Common myeloid progenitor, CD34-positive (primary cell): ENCODE measurements around the gene RACGAP1.

Experiments used
- CTCF ChIA-PET: fragments of 350-600 bp; sonication (Branson Sonifier 250); formaldehyde crosslinking; loops from one replicate; lab custom pipeline; 2021; ENCODE audit warnings: antibody characterized with exemption; lab: Charles Lee
- POLR2A ChIA-PET: fragments of 350-600 bp; sonication (Branson Sonifier 250); formaldehyde crosslinking; loops from one replicate; lab custom pipeline; 2021; ENCODE audit warnings: antibody characterized with exemption; lab: Charles Lee
- DNase-seq, 3 donors: peaks; one replicate each; pipeline versions ENCODE4 v3.0.0 to v3.0.0-alpha.2; 2013
- H3K27ac ChIP-seq, 2 experiments: 1 replicate in 1 of 2; 2 replicates in 1 of 2; pipeline ENCODE4 v1.7.0; 2013; ENCODE audit warnings: inconsistent platforms in 2 of 2, low read length in 2 of 2, mild to moderate bottlenecking in 2 of 2, low read depth in 1 of 2, moderate library complexity in 1 of 2; ENCODE audit not compliant: severe bottlenecking in 2 of 2, insufficient read depth in 1 of 2, poor library complexity in 1 of 2
- H3K27me3 ChIP-seq, 5 experiments: replicated peaks in 2 of 5; 1 replicate in 3 of 5; 2 replicates in 2 of 5; pipeline versions ENCODE4 v1.6.1 to v1.7.0; 2013; ENCODE audit warnings: low read length in 4 of 5, mild to moderate bottlenecking in 2 of 5, moderate library complexity in 2 of 5, inconsistent platforms in 1 of 5; ENCODE audit not compliant: insufficient read depth in 5 of 5, control insufficient read depth in 4 of 5
- H3K36me3 ChIP-seq, 4 experiments: 1 replicate in 2 of 4; 2 replicates in 2 of 4; pipeline versions ENCODE4 v1.6.1 to v1.7.0; 2013; ENCODE audit warnings: low read length in 3 of 4, control low read depth in 1 of 4, mild to moderate bottlenecking in 1 of 4; ENCODE audit not compliant: control insufficient read depth in 4 of 4, insufficient read depth in 4 of 4
- H3K4me1 ChIP-seq, 4 experiments: 1 replicate in 3 of 4; 2 replicates in 1 of 4; pipeline versions ENCODE4 v1.6.1 to v1.7.1; 2013; ENCODE audit warnings: low read length in 3 of 4, mild to moderate bottlenecking in 3 of 4, control low read depth in 1 of 4, inconsistent platforms in 1 of 4, moderate library complexity in 1 of 4; ENCODE audit not compliant: control insufficient read depth in 4 of 4, insufficient read depth in 4 of 4; ENCODE audit errors: control extremely low read depth in 1 of 4
- H3K4me3 ChIP-seq, 7 experiments: 1 replicate in 4 of 7; 2 replicates in 3 of 7; pipeline versions ENCODE4 v1.5.1 to v1.7.0; 2013; ENCODE audit warnings: mild to moderate bottlenecking in 7 of 7, low read length in 6 of 7, moderate library complexity in 6 of 7, inconsistent platforms in 2 of 7, low read depth in 2 of 7, control low read depth in 1 of 7; ENCODE audit not compliant: insufficient read depth in 4 of 7, control insufficient read depth in 1 of 7; ENCODE audit errors: extremely low read depth in 1 of 7
- H3K9me3 ChIP-seq, 5 experiments: 1 replicate in 4 of 5; 2 replicates in 1 of 5; pipeline versions ENCODE4 v1.6.1 to v1.7.1; 2013; ENCODE audit warnings: low read length in 4 of 5, mild to moderate bottlenecking in 2 of 5, inconsistent platforms in 1 of 5, low read depth in 1 of 5, moderate library complexity in 1 of 5; ENCODE audit not compliant: control insufficient read depth in 4 of 5, insufficient read depth in 2 of 5; ENCODE audit errors: control extremely low read depth in 1 of 5
- WGBS: methylation state at CpG from one replicate; pipeline ENCODE4 v1.1.5; 2013; ENCODE audit not compliant: insufficient coverage; 5-methylcytosine and 5-hydroxymethylcytosine counted together

Gene RACGAP1

DNA sequence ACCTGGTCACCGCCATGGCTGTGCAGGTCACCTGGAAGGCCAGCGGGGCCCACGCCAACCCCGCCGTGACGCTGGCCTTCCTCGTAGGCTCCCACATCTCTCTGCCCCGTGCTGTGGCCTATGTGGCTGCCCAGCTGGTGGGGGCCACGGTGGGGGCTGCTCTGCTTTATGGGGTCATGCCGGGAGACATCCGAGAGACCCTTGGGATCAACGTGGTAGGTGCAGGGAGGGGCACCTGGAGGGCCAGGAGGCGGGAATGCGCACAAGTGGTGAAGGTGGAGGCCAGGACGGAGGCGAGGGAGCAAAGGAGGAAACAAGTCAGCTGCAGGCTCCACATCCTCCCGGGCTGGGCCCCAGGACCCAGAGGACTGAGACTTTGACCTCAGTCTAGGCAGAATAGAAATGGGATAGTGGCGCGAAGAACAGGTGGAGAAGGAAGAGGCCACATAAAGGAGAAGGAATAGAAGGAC, 51.9 kb downstream of the RACGAP1 start:
- Histone ChIP-seq H3K36me3 (no peaks in the 10 kb centered on the region), H3K4me3 (no peak overlapping the region), H3K27me3 (no peaks in the 10 kb centered on the region), H3K9me3 (no peaks in the 10 kb centered on the region), H3K27ac (no peak overlapping the region), H3K4me1 (peaks cover 0 to 23% (median 17%) of the 10 kb centered on the region in 4 experiments)
- ChIA-PET CTCF (interaction anchor here (2.4 to 12.6 kb wide), 3 partner anchors 9 to 94 kb away, joined by 6 to 209 read pairs (median 139); no protein-coding TSS in a partner anchor), POLR2A (no interaction called here)
- 92% methylated on average over 18 of the region's 19 CpGs for WGBS
- no peak for DNase-seq

DNA sequence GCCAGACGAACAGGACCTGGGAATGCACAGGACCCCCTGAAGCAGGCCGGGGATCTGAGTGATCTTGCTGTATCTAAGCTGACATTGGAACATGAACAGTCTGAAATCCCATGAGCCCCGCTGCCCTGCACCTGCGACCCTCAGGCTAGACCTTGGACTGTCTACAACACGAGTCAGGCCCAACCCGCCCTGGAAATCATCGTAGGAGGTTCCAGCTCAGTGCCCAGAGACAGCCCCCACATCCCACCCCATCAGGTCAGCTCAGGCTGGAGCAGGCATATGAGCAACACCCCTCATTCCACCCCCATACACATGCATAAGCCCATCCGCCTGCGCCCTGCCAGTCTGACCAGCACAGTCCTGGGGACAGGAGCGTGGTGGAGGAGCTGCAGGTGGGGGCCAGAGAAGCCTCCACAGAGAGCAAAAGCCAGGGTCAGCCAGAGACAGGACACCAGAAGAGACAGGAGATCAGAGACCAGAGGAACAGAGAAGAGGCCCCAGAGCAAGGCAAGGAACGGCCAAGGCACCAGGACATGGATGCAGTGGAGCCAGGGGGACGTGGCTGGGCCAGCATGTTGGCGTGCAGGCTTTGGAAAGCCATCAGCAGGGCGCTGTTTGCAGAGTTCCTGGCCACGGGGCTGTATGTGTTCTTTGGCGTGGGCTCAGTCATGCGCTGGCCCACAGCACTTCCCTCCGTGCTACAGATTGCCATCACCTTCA, 52.5 kb downstream of the RACGAP1 start, which contains the start of gene AQP6:
AQP6 (plus strand) TSS at position 307 of the 720 bp plus-strand sequence; CDS start at position 534, 227 bp downstream.
- WGBS: 92% methylated on average over 18 of the region's 18 CpGs
- Histone ChIP-seq H3K36me3 (no peaks in the 10 kb centered on the region), H3K27me3 (peaks cover 0 to 2% (median 0%) of the 10 kb centered on the region in 5 experiments), H3K27ac (no peak within 1 kb of the TSS), H3K4me3 (no peak within 1 kb of the TSS), H3K4me1 (peaks cover 0 to 24% (median 21%) of the 10 kb centered on the region in 4 experiments), H3K9me3 (no peaks in the 10 kb centered on the region)
- ChIA-PET POLR2A (no interaction called here), CTCF (interaction anchor here (1.4 to 12.6 kb wide), 4 partner anchors 10 to 94 kb away, joined by 4 to 209 read pairs (median 72); no protein-coding TSS in a partner anchor)
- DNase-seq: no peak

DNA sequence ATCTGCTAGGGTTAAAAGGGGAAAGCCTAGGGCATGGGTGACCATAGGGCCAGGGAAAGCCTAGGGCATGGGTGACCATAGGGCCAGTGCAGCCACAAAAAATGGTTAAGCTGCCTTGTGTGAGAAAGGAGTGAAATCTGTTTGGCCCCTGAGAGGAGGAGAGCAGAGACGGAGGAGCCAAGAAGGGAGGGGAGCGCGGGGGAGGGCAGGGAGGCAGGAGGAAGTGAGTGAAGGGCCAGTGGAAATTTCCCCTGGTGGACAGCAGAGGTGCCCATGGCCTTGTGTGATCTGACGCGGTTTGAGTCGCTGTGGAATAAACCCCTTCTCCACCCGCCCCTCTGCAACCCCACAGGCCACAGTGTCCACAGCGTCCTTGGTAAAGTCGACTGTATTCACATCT, 53.2 kb downstream of the RACGAP1 start:
- ChIA-PET POLR2A (no interaction called here), CTCF (interaction anchor here (1.3 to 12.6 kb wide), 6 partner anchors 10 to 95 kb away, joined by 4 to 209 read pairs (median 54); no protein-coding TSS in a partner anchor)
- DNase-seq: no peak
- H3K27ac ChIP-seq: no peak overlapping the region
- H3K36me3 ChIP-seq: no peaks in the 10 kb centered on the region
- no peak overlapping the region for H3K4me3 ChIP-seq
- no peaks in the 10 kb centered on the region for H3K9me3 ChIP-seq
- 89% methylated on average over 3 of the region's 9 CpGs for WGBS
- peaks cover 0 to 31% (median 27%) of the 10 kb centered on the region in 4 experiments for H3K4me1 ChIP-seq
- peaks cover 0 to 4% (median 0%) of the 10 kb centered on the region in 5 experiments for H3K27me3 ChIP-seq

DNA sequence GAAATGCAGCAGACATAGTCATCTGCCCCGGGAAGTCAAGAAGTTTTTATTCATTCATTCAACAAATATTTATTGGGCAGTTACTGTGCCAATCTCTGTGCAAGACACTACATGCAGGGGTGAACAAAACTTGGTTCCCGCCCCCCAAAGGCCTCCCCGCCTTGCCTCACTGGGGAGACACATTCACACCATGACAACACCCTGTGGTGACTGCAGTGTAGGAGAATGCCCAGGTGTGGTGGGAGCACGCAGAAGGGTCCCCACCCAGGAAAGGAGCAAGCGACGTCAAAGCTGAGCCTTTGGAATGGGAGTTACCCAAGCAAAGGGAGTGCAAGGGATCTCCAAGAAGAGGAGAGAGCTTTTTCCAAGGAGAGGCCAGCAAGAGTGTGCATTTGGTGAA, 54.2 kb downstream of the RACGAP1 start:
- peaks cover 0 to 10% (median 2%) of the 10 kb centered on the region in 5 experiments for H3K27me3 ChIP-seq

DNA sequence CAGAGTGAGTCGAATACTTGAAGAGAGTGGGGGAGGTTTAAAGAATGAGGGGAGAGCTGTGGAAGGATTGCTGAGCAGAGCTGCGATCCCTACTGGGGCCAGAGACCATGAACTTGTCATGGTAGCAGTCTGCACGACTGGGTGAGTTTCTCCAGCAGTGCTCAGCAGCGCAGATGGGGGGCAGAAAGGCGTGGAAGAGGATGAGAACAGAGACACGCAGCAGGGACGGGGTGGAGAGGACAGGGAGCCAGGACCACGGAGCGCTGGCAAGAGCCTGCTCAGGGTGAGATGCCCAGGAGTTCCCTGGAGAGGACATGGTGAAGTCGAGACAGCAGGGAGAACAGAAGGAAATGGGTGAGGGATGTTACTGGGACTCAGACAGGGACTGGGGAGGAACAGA, 54.6 kb downstream of the RACGAP1 start:
- WGBS: 83% methylated on average over 8 of the region's 10 CpGs
- Histone ChIP-seq H3K4me3 (no peak overlapping the region), H3K9me3 (no peaks in the 10 kb centered on the region), H3K4me1 (peaks cover 0 to 33% (median 32%) of the 10 kb centered on the region in 4 experiments), H3K27ac (no peak overlapping the region), H3K36me3 (no peaks in the 10 kb centered on the region), H3K27me3 (peaks cover 0 to 15% (median 4%) of the 10 kb centered on the region in 5 experiments)
- CTCF ChIA-PET: interaction anchor here (1.3 to 12.6 kb wide), 7 partner anchors 12 to 105 kb away, joined by 4 to 209 read pairs (median 37); no protein-coding TSS in a partner anchor
- DNase-seq: no peak
- POLR2A ChIA-PET: no interaction called here

More for the DNA sequence above, 54.2 kb downstream of the RACGAP1 start:
- Histone ChIP-seq H3K36me3 (no peaks in the 10 kb centered on the region), H3K27ac (no peak overlapping the region), H3K4me1 (peaks cover 0 to 33% (median 32%) of the 10 kb centered on the region in 4 experiments), H3K4me3 (no peak overlapping the region), H3K9me3 (no peaks in the 10 kb centered on the region)
- ChIA-PET POLR2A (no interaction called here), CTCF (interaction anchor here (1.3 to 12.6 kb wide), 5 partner anchors 11 to 96 kb away, joined by 4 to 209 read pairs (median 101); no protein-coding TSS in a partner anchor)
- WGBS: 100% methylated on average over 1 of the region's 6 CpGs
- DNase-seq: no peak

DNA sequence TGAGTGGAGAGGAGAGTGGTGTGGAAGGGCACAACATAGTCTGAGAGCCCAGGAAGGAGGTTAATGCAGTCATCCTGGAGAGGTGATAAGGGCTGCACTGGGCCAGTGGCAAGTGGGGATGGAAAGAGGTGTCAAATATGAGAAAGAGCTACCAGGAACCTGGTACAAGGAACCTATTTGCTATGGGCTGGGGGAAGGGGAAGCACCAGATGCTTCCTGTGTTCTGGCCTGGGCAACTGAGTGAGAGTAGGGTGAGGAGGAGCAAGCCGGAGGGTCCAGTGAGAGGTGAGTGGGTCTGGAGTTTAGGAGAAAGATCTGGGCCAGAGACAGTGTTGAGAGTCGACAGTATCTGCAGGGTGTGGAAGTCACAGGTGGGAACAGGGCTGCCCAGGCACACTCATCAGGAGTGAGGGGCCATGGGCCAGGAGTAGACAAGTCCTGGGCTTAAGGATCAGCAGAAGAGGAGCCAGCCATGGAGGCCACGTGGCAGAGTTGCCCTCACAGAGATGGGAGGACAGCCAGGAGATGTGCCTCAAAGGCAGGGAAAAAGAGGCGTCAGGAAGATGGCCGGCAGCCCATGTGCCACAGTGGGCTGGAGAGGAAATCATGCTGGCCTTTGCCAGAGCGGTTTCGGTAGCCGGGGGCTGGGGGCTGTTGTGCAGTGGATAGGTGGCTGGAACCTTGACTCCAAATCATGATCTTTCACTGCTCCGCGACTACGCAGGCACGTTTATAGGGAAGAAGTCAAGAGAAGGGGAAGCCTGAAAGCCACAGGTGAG, 55.5 kb downstream of the RACGAP1 start:
- Histone ChIP-seq H3K4me1 (peaks cover 0 to 32% (median 30%) of the 10 kb centered on the region in 4 experiments), H3K9me3 (no peaks in the 10 kb centered on the region), H3K27ac (no peak overlapping the region), H3K4me3 (no peak overlapping the region), H3K36me3 (no peaks in the 10 kb centered on the region), H3K27me3 (peaks cover 0 to 23% (median 4%) of the 10 kb centered on the region in 5 experiments)
- CTCF ChIA-PET: interaction anchor here (0.7 to 12.6 kb wide), 15 partner anchors 11 to 105 kb away, joined by 3 to 209 read pairs (median 32); partner anchors contain the start of gene RACGAP1
- WGBS: 64% methylated on average over 12 of the region's 12 CpGs
- POLR2A ChIA-PET: no interaction called here
- DNase-seq: peak in 2 of 3 donors; percentile 62 to 74
